Activated CD4-positive, alpha-beta T cell treated with anti-CD3 and anti-CD28 coated beads, Interleukin-2, Interleukin-6, amounts not matched to agents 100 ng/mL and 50 ng/mL, durations not matched to agents 16 hours and 8 hours (primary cell): ENCODE data around the gene MC1R.
"Not testable (repeated sequence)": the region's sequence is repeated elsewhere in the genome, so short reads cannot be mapped to it uniquely, and the experiment has no call there.

Experiments
- DNase-seq: peaks from one replicate; pipeline ENCODE4 v3.0.0-alpha.2; 2020

MC1R gene

GRCh38 chr16:89918453-89919347 is at the start of gene MC1R:
TSS of gene MC1R (plus strand) at chr16:89918862. CDS start at chr16:89919259, 397 bp downstream.
- peak; percentile 46 for DNase-seq

GRCh38 chr16:89869911-89870310 is 48.8 kb upstream of the MC1R start:
- DNase-seq = no peak

- no peak for DNase-seq
Measured at GRCh38 chr16:89870440-89870839, 48.2 kb upstream of the MC1R start.

DNA sequence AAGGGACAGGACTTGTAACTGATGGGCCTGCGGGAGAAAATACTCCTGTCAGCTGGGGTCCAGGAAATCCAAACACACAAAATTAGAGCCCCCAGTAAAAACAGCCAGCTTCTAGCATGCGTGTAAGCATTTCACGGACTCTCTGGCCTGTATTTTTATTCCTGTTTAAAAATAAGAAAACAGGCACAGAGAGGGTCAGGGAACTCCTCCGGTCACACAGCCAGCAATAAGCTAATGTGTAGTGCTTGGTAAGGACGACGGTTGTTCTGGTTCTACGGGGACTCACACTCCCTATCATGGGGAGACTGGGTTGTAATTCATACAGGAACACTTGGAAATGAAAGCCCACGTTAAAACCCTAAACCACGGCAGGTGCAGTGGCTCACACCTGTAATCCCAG is 46.8 kb upstream of the MC1R start:
- DNase-seq = no peak

DNA sequence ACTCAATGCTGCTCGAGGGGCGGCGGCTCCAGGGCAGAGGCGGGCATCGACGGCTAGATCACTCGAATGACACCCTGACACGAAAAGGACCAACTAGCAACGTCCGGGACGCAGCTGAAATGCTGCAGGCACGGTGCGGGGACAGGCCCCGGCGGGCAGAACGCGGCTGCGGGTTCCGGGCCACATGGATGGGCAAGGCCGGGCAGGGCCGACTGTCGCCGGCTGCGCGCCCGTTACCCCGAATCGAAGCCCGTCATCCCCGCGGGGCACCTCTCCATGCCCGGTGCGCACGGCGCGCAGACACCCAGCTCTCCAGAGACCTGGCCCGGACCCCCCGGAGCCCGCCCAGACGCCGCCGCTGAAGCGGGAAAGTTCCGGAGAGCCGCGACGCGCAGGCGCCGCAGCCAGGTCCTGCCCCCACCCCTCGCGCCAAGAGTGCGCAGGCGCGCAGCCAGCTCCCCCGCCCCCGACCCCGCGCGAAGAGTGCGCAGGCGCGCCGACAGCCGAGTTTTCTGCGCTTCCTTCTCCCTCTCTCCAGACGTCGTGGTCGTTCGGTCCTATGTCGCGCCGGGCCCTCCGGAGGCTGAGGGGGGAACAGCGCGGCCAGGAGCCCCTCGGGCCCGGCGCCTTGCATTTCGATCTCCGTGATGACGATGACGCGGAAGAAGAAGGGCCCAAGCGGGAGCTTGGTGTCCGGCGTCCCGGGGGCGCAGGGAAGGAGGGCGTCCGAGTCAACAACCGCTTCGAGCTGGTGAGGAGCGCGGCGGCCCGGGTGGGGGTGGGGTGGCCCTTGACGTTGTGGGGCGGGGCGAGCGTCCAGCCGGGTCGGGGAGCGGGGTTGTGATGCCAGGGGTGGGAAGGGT is 45.3 kb upstream of the MC1R start, which contains the start of gene TCF25:
Gene TCF25 (plus strand): TSS at position 484 of the 863 bp plus-strand sequence. CDS start 76 bp downstream, at position 560.
- peak; percentile 93 for DNase-seq

- peak; percentile 98 for DNase-seq
Measured at GRCh38 chr16:89873972-89874689, 44.5 kb upstream of the MC1R start.

- not testable (repeated sequence) for DNase-seq
Measured at GRCh38 chr16:89879123-89879522, 39.5 kb upstream of the MC1R start.

- DNase-seq = no peak
Measured at GRCh38 chr16:89880477-89881367, 37.9 kb upstream of the MC1R start.

DNA sequence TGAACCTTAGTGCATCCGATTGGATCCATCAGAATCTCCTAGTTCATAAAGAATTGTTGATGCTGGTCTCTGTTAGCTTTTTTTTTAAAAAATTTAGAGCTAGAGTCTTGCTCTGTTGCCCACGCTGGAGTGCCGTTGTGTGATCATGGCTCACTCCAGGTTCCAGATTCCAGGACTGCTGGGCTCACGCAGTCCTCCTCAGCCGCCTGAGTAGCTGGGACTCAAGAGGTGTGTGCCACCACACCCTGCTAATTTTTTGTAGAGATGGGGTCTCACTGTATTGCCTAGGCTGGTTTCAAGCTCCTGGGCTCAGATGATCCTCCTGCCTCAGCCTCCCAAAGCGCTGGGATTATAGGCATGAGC is 37.3 kb upstream of the MC1R start:
- DNase-seq = no peak

DNA sequence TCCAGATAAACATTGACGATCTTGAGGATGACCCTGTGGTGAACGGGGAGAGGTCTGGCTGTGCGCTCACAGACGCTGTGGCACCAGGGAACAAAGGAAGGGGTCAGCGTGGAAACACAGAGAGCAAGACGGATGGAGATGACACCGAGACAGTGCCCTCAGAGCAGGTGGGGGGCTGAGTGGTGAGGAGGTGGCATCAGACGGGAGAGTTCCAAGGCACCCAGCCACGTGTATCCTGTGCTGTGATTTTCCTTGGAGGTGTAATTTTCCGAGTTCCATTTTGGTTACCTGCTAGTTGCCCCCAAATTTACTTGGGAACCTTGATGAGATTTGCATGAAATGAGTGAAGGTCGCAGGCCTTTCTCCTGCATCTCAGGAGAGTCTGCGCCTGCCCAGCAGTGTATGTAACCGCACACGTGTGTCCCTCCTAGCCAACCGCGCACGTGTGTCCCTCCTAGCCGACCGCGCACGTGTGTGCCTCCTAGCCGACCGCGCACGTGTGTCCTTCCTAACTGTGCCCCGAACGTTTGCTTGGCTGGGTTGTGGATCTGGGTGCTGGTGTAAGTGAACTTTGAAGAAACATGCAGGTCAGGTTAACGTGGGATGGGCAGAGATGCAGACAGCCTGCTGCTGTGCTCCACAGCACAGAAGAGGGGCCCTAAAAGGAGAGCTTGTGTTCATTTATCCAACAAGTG is 35.2 kb upstream of the MC1R start:
- DNase-seq = no peak

- no peak for DNase-seq
Measured at GRCh38 chr16:89884041-89884421, 34.6 kb upstream of the MC1R start.

GRCh38 chr16:89887243-89887642 is 31.4 kb upstream of the MC1R start:
- DNase-seq = no peak

- peak; percentile 38 for DNase-seq
Measured at GRCh38 chr16:89890200-89890599, 28.5 kb upstream of the MC1R start.

- DNase-seq = no peak
Measured at GRCh38 chr16:89890886-89891657, 27.6 kb upstream of the MC1R start.

DNA sequence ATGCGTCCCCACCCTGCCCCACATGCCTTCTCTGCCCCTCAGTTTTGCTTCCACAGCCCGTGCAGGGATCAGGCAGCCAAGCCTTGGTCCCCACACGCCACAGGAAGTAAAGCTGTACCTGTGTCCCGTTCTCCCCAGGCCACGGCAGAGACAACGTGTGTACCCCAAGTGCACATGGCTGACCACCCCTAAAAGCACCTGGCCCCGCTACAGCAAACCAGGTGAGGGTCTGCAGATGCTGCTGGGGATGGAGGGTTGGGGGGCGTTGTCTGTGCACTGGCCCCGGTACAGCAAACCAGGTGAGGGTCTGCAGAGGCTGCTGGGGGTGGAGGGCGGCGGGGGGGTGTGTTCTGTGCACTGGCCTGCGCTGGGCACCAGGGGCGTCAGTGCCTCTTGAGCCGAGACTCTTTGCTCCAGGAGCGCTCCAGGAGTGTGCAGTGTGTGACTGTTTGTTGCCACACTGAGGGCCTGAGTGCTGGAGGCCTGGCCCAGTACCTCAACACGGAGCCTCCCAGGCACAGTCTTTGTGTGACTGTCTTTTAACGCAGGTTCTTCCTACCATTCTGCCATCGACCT is 26.5 kb upstream of the MC1R start:
- no peak for DNase-seq

GRCh38 chr16:89892635-89893034 is 26.0 kb upstream of the MC1R start:
- DNase-seq = no peak

- no peak for DNase-seq
Measured at GRCh38 chr16:89893642-89894548, 24.8 kb upstream of the MC1R start.

- no peak for DNase-seq
Measured at GRCh38 chr16:89895482-89896250, 23.0 kb upstream of the MC1R start.
